K562 (cell line): Measurements from ENCODE around the gene SUSD3. TPM values are rescaled to one million over a fixed set of nuclear protein-coding genes. Genes with fewer than 3 reads are reported as not detected.
"Not testable (repeated sequence)": the region's sequence is repeated elsewhere in the genome, so short reads cannot be mapped to it uniquely, and the experiment has no call there.

Source experiments
- ATAC-seq: fragments of 200-7000 bp; cut with Tn5 transposase; 3 replicates; pipeline ENCODE4 v1.9.1; 2020; ENCODE audit warnings: moderate library complexity
- BruUV-seq: library from RNA; stranded (reverse); fragments of 400-500 nt; replicated peaks from 2 replicates; lab custom pipeline; 2021; lab: Mats Ljungman, UMichigan
- CTCF ChIA-PET: fragments of 300-600 bp; formaldehyde crosslinking; extraction: SDS; loops from one replicate; lab custom pipeline; 2021; ENCODE audit warnings: low intra/inter-chr PET ratio; lab: Yijun Ruan, JAX
- POLR2A ChIA-PET: fragments of 300-600, 350-650 bp; sonication (Branson Sonifier 250); formaldehyde crosslinking; extraction: SDS; loops from one replicate; lab custom pipeline; 2021; ENCODE audit warnings: antibody characterized with exemption, inconsistent platforms; lab: Yijun Ruan, JAX
- DNase-seq, 4 experiments: peaks; one replicate each; pipeline versions ENCODE4 v3.0.0 to v3.0.0-alpha.2; 2011 to 2018; ENCODE audit warnings: low spot score in 3 of 4, mixed read lengths in 3 of 4; ENCODE audit errors: extremely low read depth in 1 of 4
- FAIRE-seq: peaks from 2 replicates; lab custom pipeline; 2011; peaks lifted over from hg19 to GRCh38; lab: Jason Lieb, UNC
- H2AFZ ChIP-seq: 2 replicates; pipeline ENCODE4 v1.6.0; 2011; ENCODE audit warnings: low read depth, low read length, control low read depth, inconsistent platforms
- H3K27ac ChIP-seq: fragments of 200-600 bp; 3 replicates; pipeline ENCODE4 v1.8.0; 2011; ENCODE audit warnings: low read depth, mild to moderate bottlenecking, control low read depth, inconsistent platforms, low read length, moderate library complexity, mixed read lengths; ENCODE audit errors: extremely low read depth
- H3K27me3 ChIP-seq, 2 experiments: fragments of 300-600 bp in 1 of 2; 2 replicates in 1 of 2; 3 replicates in 1 of 2; pipeline versions ENCODE4 v1.6.0 to v1.8.0; 2011; ENCODE audit warnings: inconsistent platforms in 2 of 2, low read length in 2 of 2, mild to moderate bottlenecking in 1 of 2, mixed read lengths in 1 of 2, moderate library complexity in 1 of 2; ENCODE audit not compliant: control insufficient read depth in 2 of 2, insufficient read depth in 2 of 2
- H3K36me3 ChIP-seq: fragments of 300-600 bp; 3 replicates; pipeline ENCODE4 v1.8.0; 2011; ENCODE audit warnings: mild to moderate bottlenecking, low read length, inconsistent platforms; ENCODE audit not compliant: control insufficient read depth, insufficient read depth
- H3K4me1 ChIP-seq, 2 experiments: fragments of 200-600 bp in 1 of 2; replicated peaks in 1 of 2; 2 replicates in 1 of 2; 3 replicates in 1 of 2; pipeline versions ENCODE4 v1.5.1 to v1.8.0; 2011; ENCODE audit warnings: inconsistent platforms in 2 of 2, low read length in 2 of 2, mild to moderate bottlenecking in 1 of 2, mixed read lengths in 1 of 2, moderate library complexity in 1 of 2; ENCODE audit not compliant: control insufficient read depth in 2 of 2, insufficient read depth in 2 of 2
- H3K4me2 ChIP-seq: 2 replicates; pipeline ENCODE4 v1.6.1; 2011; ENCODE audit warnings: low read length, control low read depth, inconsistent platforms, mixed read lengths; ENCODE audit not compliant: insufficient read depth
- H3K4me3 ChIP-seq: fragments of 200-600 bp; sonication (generic), shearing (Covaris generic); 2 replicates; pipeline ENCODE4 v1.5.1; 2016; ENCODE audit warnings: control low read depth, inconsistent platforms
- H3K79me2 ChIP-seq: fragments of 200-600 bp; 3 replicates; pipeline ENCODE4 v1.8.0; 2011; ENCODE audit warnings: low read length, inconsistent platforms; ENCODE audit not compliant: control insufficient read depth, insufficient read depth
- H3K9ac ChIP-seq, 2 experiments: 2 replicates each; pipeline versions ENCODE4 v1.6.0 to v1.6.1; 2011; ENCODE audit warnings: low read depth in 2 of 2, low read length in 2 of 2, control low read depth in 1 of 2, inconsistent platforms in 1 of 2, mild to moderate bottlenecking in 1 of 2, mixed read lengths in 1 of 2; ENCODE audit not compliant: insufficient read depth in 1 of 2
- H3K9me1 ChIP-seq: one replicate; pipeline ENCODE4 v1.6.0; 2011; ENCODE audit warnings: inconsistent platforms, mild to moderate bottlenecking, low read length, moderate library complexity; ENCODE audit not compliant: control insufficient read depth, insufficient read depth
- H3K9me3 ChIP-seq: replicated peaks from 2 replicates; pipeline ENCODE4 v1.5.1; 2011; ENCODE audit warnings: low read depth, low read length, inconsistent platforms; ENCODE audit not compliant: control insufficient read depth, insufficient read depth
- H4K20me1 ChIP-seq: replicated peaks from 2 replicates; pipeline ENCODE4 v1.6.1; 2011; ENCODE audit warnings: low read length, inconsistent platforms, mixed read lengths; ENCODE audit not compliant: control insufficient read depth, insufficient read depth
- CSDE1 ChIP-seq, 2 experiments: fragments of 450-650 bp; IDR thresholded peaks; 2 replicates each; pipeline ENCODE4 v1.6.1; 2016; ENCODE audit warnings: mild to moderate bottlenecking in 1 of 2
- HOMEZ ChIP-seq: fragments of 250-450 bp; sonication (Bioruptor Pico); IDR thresholded peaks from 2 replicates; pipeline ENCODE4 v1.4.0; 2020; ENCODE audit warnings: mild to moderate bottlenecking, moderate library complexity
- KLF16 ChIP-seq: IDR thresholded peaks from 2 replicates; pipeline ENCODE4 v1.6.1; 2016; ENCODE audit warnings: antibody characterized with exemption
- MAX ChIP-seq: sonication (generic); formaldehyde crosslinking; IDR thresholded peaks from 2 replicates; pipeline ENCODE4 v1.9.0; 2022; ENCODE audit warnings: mild to moderate bottlenecking, missing genetic modification reagents
- NBN ChIP-seq: fragments of 450-650 bp; IDR thresholded peaks from 2 replicates; pipeline ENCODE4 v1.6.1; 2016; ENCODE audit warnings: low read depth, mild to moderate bottlenecking
- NR2F6 ChIP-seq: fragments of 450-650 bp; formaldehyde crosslinking; IDR thresholded peaks from 2 replicates; pipeline ENCODE4 v1.4.0; 2020; ENCODE audit warnings: mild to moderate bottlenecking
- RBM14 ChIP-seq: fragments of 200-400 bp; formaldehyde crosslinking; IDR thresholded peaks from 2 replicates; pipeline ENCODE4 v1.6.1; 2018; ENCODE audit warnings: low read depth, mild to moderate bottlenecking, low read length, moderate library complexity, borderline replicate concordance; ENCODE audit not compliant: insufficient read depth
- TFAP4 ChIP-seq: sonication (generic); formaldehyde crosslinking; IDR thresholded peaks from 2 replicates; pipeline ENCODE4 v1.8.0; 2022; ENCODE audit warnings: missing genetic modification reagents, mild to moderate bottlenecking, moderate library complexity, borderline replicate concordance
- TSC22D4 ChIP-seq: fragments of 450-650 bp; IDR thresholded peaks from 2 replicates; pipeline ENCODE4 v1.6.1; 2016; ENCODE audit warnings: missing genetic modification characterization, missing biosample characterization, control low read depth
- YY1 ChIP-seq, 3 experiments: IDR thresholded peaks; 2 replicates each; pipeline ENCODE4 v1.6.1; 2011; ENCODE audit warnings: low read length in 2 of 3, mild to moderate bottlenecking in 2 of 3, moderate library complexity in 2 of 3, borderline replicate concordance in 1 of 3, control low read depth in 1 of 3, low read depth in 1 of 3; ENCODE audit not compliant: insufficient read depth in 3 of 3, insufficient replicate concordance in 2 of 3, control insufficient read depth in 1 of 3, insufficient read length in 1 of 3; ENCODE audit errors: extremely low read depth in 1 of 3
- WGBS: fragments of 100-300 bp; shearing (Covaris generic); methylation state at CpG from one replicate; pipeline ENCODE4 v1.1.6; 2016; ENCODE audit warnings: low coverage, mixed read lengths; ENCODE audit not compliant: insufficient coverage; ENCODE audit errors: missing lambda C conversion rate; 5-methylcytosine and 5-hydroxymethylcytosine counted together
- in situ Hi-C: fragments of 300-500 bp; cut with MboI; formaldehyde crosslinking; loops from 4 replicates; pipeline ENCODE4 v1.15.0; 2018; ENCODE audit warnings: inconsistent platforms, mixed read lengths
- intact Hi-C: fragments of 100-400 bp; cut with micrococcal nuclease; formaldehyde crosslinking; loops from 2 replicates; pipeline ENCODE4 v1.14.2; 2022
- polyA plus RNA-seq, 8 experiments: library from polyadenylated mRNA; depleted of rRNA in 4 of 8; stranded (reverse) in 5 of 8; unstranded in 3 of 8; fragments of >200 nt; fragmentation: Nextera tagmentation in 2 of 8; fragmentation: Illumina TruSeq in 1 of 8; extraction: Ambion mirVana in 2 of 8; extraction: Trizol in 1 of 8; gene quantifications; 2 replicates each; pipeline versions ENCODE4 v1.2.1 to v1.2.3, GENCODE V29; 2011 to 2014; ENCODE audit warnings: inconsistent platforms in 1 of 8, missing spikeins in 1 of 8
- total RNA-seq, 7 experiments: library from RNA; depleted of rRNA in 6 of 7; stranded (reverse); fragments of >200 nt in 6 of 7; fragmentation: Illumina TruSeq in 2 of 7; extraction: Trizol in 2 of 7; gene quantifications; 2 replicates each; pipeline versions ENCODE4 v1.2.1 to v1.2.3, GENCODE V29; 2011 to 2021; ENCODE audit warnings: low replicate concordance in 1 of 7

The SUSD3 gene
- total and polyA plus RNA-seq, 9 of the 15 experiments (the other 6 are each of a cell fraction or from before 2014, with no cell fraction given): 1.3 to 21.7 (median 11.4) TPM

DNA sequence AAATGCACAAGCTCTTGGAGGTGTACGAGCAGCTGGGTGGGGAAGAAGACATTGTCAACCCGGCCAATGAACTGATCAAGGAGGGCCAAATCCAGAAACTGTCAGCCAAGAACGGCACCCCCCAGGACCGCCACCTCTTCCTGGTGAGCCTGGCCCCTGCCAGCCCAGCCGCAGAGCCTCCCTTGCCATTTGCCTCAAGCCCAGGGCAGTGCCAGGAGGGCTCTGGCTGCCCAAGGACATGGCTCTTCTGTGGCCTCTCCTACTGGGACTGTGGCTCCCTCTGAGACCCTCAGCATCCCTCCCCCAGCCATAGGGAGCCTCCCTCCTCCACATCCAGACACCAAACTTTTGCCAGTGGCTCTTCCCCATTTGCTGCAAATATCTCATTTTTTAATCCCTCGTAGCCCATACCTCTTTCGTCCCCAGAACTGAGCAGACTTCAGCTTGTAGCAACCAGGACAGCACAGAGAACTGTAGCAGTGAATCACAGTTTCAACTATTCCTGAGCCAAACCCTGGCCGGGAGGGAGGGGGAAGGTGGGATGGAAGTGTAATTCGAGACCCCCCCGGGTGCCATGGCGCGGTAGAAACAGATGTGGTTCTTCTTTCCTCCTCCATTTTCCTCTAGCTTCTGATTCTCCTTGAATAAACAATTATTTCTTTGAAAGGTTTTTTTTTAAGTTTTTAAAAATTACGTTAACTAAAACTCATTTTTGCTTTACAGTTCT is 44.5 kb upstream of the SUSD3 start:
- Histone ChIP-seq H3K27me3 (peaks cover 24 to 68% of the 10 kb centered on the region in 2 experiments; a peak in 4 of 5 replicates), H3K4me2 (no peak overlapping the region), H3K79me2 (no peaks in the 10 kb centered on the region), H3K9ac (no peak overlapping the region), H3K9me3 (no peaks in the 10 kb centered on the region), H3K4me1 (no peaks in the 10 kb centered on the region; a peak in 1 of 5 replicates), H3K9me1 (no peaks in the 10 kb centered on the region), H3K36me3 (no peaks in the 10 kb centered on the region), H3K27ac (no peak overlapping the region), H3K4me3 (no peak overlapping the region), H4K20me1 (peaks cover 7% of the 10 kb centered on the region; the same call in 1 of the 2 replicates), H2AFZ (no peak overlapping the region)
- DNase-seq: no peak
- BruUV-seq: no TSS peak
- POLR2A ChIA-PET: interaction anchor here (0.6 kb wide), 1 partner anchor 217 kb away, joined by 3 read pairs; no protein-coding TSS in a partner anchor
- FAIRE-seq: no peak
- 2% methylated on average over 12 of the region's 13 CpGs for WGBS
- no peak for TF ChIP-seq NR2F6 (CRISPR knock-in tag)
- TF ChIP-seq CSDE1 (IDR thresholded peaks at IDR 0.05): no peak
- no peak for TF ChIP-seq MAX (CRISPR knock-in tag)
- TF ChIP-seq TSC22D4 (tag): no peak
- TF ChIP-seq NBN: no peak
- no peak for TF ChIP-seq RBM14
- no peak for TF ChIP-seq KLF16
- no peak for TF ChIP-seq YY1 (IDR thresholded peaks at IDR 0.05; ENCODE audit: borderline replicate concordance in 1 of 3, control insufficient read depth in 1 of 3, extremely low read depth in 1 of 3, insufficient read depth in 3 of 3, insufficient read length in 1 of 3, insufficient replicate concordance in 2 of 3, low read depth in 1 of 3, low read length in 2 of 3)
- no peak for TF ChIP-seq HOMEZ
- TF ChIP-seq TFAP4 (CRISPR knock-in tag): no peak
- intact Hi-C loops: no loop called here
- CTCF ChIA-PET: no interaction called here
- no peak for ATAC-seq
- in situ Hi-C loops: loop anchor here (25.0 kb wide), 1 partner anchor 298 kb away; no protein-coding TSS in a partner anchor

DNA sequence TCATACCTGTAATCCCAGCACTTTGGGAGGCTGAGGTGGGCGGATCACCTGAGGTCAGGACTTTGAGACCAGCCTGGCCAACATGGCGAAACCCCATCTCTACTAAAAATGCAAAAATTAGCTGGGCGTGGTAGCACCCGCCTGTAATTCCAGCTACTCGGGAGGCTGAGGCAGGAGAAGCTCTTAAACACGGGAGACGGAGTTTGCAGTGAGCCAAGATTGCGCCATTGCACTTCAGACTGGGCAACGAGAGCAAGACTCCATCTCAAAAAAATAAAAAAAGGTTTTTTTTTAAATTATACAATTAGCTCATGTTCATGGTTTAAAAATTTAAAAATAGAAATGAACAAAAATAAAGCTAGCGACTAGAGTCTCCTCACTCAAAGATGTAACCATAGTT is 43.3 kb upstream of the SUSD3 start:
- H3K36me3 ChIP-seq, H3K4me1 ChIP-seq, DNase-seq, intact Hi-C loops, H3K9me1 ChIP-seq, H2AFZ ChIP-seq, H3K27ac ChIP-seq, FAIRE-seq, CTCF ChIA-PET, H4K20me1 ChIP-seq, H3K4me2 ChIP-seq, ATAC-seq, H3K9ac ChIP-seq, H3K4me3 ChIP-seq, H3K9me3 ChIP-seq, BruUV-seq, H3K79me2 ChIP-seq: not testable (repeated sequence)
- in situ Hi-C loops: loop anchor here (25.0 kb wide), 1 partner anchor 297 kb away; no protein-coding TSS in a partner anchor
- 2% methylated on average over 10 of the region's 10 CpGs for WGBS
- POLR2A ChIA-PET: interaction anchor here (0.7 to 1.5 kb wide), 3 partner anchors 8 to 74 kb away, joined by 3 to 4 read pairs (median 4); no protein-coding TSS in a partner anchor
- peaks cover 26 to 68% of the 10 kb centered on the region in 2 experiments; a peak in 4 of 5 replicates for H3K27me3 ChIP-seq
